Central memory CD8-positive, alpha-beta T cell (primary cell): ENCODE results near the gene PLA2G4B.
"Not testable (repeated sequence)": the region's sequence is repeated elsewhere in the genome, so short reads cannot be mapped to it uniquely, and the experiment has no call there.

Experiments
- ATAC-seq: fragments of 150-1000 bp; cut with Tn5 transposase; replicated peaks from 2 replicates; pipeline ENCODE4 v1.10.0; 2022; ENCODE audit warnings: mild to moderate bottlenecking, moderate FRiP score, moderate number of reproducible peaks; ENCODE audit not compliant: poor library complexity, severe bottlenecking; ENCODE audit errors: extremely low read depth
- DNase-seq, 2 donors: peaks; one replicate each; pipeline ENCODE4 v3.0.0; 2021; ENCODE audit warnings: low spot score in 2 of 2
- H3K27ac Mint-ChIP-seq: one replicate; pipeline ENCODE4 v1.8.0; 2022; ENCODE audit warnings: low read depth, mild to moderate bottlenecking, moderate library complexity, mixed read lengths
- H3K27me3 Mint-ChIP-seq: one replicate; pipeline ENCODE4 v1.8.0; 2022; ENCODE audit warnings: mixed read lengths
- H3K36me3 Mint-ChIP-seq: one replicate; pipeline ENCODE4 v1.8.0; 2022; ENCODE audit warnings: mild to moderate bottlenecking, moderate library complexity, mixed read lengths; ENCODE audit not compliant: insufficient read depth
- H3K4me1 Mint-ChIP-seq: one replicate; pipeline ENCODE4 v1.8.0; 2022; ENCODE audit warnings: mixed read lengths
- H3K4me3 Mint-ChIP-seq: one replicate; pipeline ENCODE4 v1.8.0; 2022; ENCODE audit warnings: mild to moderate bottlenecking, moderate library complexity, mixed read lengths
- H3K9me3 Mint-ChIP-seq: one replicate; pipeline ENCODE4 v1.8.0; 2022; ENCODE audit warnings: mixed read lengths

PLA2G4B gene

DNA sequence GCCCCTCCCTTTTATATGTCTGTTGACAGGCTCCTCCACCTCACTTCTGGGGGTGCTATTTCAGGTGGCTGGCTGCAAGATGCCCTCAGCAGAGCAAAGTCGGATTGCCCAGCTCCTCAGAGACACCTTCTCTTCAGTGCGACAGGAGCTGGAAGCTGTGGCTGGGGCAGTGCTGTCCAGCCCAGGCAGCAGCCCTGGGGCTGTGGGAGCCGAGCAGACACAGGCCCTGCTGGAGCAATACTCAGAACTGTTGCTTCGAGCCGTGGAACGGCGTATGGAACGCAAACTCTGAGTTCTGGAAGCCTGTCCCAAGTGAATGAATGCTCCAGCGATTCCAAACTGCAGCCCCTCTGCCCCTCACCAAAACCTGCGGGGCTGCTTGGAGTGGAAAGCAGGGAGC lies 13.5 kb upstream of the PLA2G4B start:
- Mint-ChIP-seq H3K4me3 (no peak overlapping the region), H3K36me3 (peaks cover 12% of the 10 kb centered on the region)

GRCh38 chr15:41825572-41826535 lies 12.8 kb upstream of the PLA2G4B start:
- Mint-ChIP-seq H3K27me3 (no peaks in the 10 kb centered on the region), H3K9me3 (no peaks in the 10 kb centered on the region), H3K27ac (peak overlapping the region; percentile 63), H3K4me1 (peaks cover 28% of the 10 kb centered on the region), H3K4me3 (peak overlapping the region; percentile 97), H3K36me3 (peaks cover 12% of the 10 kb centered on the region)
- DNase-seq (no peak), ATAC-seq (no peak)

More for the DNA sequence above, 13.5 kb upstream of the PLA2G4B start:
- DNase-seq, result no peak
- H3K27me3 Mint-ChIP-seq, result no peaks in the 10 kb centered on the region
- no peak for ATAC-seq
- H3K4me1 Mint-ChIP-seq, result peaks cover 24% of the 10 kb centered on the region
- no peaks in the 10 kb centered on the region for H3K9me3 Mint-ChIP-seq
- H3K27ac Mint-ChIP-seq, result no peak overlapping the region

GRCh38 chr15:41827290-41827879 lies 11.3 kb upstream of the PLA2G4B start:
- H3K27ac Mint-ChIP-seq, result peak overlapping the region; percentile 96
- no peak for DNase-seq
- peak overlapping the region; percentile 97 for H3K4me3 Mint-ChIP-seq
- ATAC-seq, result peak; percentile 17
- H3K36me3 Mint-ChIP-seq, result peaks cover 15% of the 10 kb centered on the region
- no peaks in the 10 kb centered on the region for H3K27me3 Mint-ChIP-seq
- no peaks in the 10 kb centered on the region for H3K9me3 Mint-ChIP-seq
- peaks cover 44% of the 10 kb centered on the region for H3K4me1 Mint-ChIP-seq

- Mint-ChIP-seq H3K27me3 (no peaks in the 10 kb centered on the region), H3K4me1 (peaks cover 51% of the 10 kb centered on the region), H3K9me3 (no peaks in the 10 kb centered on the region), H3K4me3 (peak within 1 kb of the TSS; percentile 97), H3K36me3 (peaks cover 15% of the 10 kb centered on the region), H3K27ac (peak within 1 kb of the TSS; percentile 96)
- ATAC-seq (peak; percentile 90), DNase-seq (peak; percentile 87 to 93)
Measured at GRCh38 chr15:41827880-41828806, 10.5 kb upstream of the PLA2G4B start, which contains the start of gene JMJD7. JMJD7 (plus strand) TSS chr15:41828092; CDS start chr15:41828125, 33 bp downstream.

DNA sequence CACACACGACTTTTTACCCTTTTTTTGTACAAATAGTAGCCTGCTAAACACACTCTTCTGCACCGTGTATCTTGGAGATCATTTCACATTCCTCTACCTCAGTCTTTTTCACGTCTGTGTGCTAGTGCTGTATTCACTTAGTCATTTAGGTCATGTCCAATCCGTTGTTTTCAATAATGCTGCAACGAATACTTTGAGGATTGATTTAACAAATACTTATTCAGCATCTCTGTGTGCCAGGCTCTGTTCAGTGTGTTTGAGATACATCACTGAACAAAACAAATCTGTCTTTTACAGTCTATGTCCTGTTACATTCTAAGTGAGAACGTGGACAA lies 9.9 kb upstream of the PLA2G4B start:
- ATAC-seq (no peak), DNase-seq (no peak)
- Mint-ChIP-seq H3K27me3 (no peaks in the 10 kb centered on the region), H3K27ac (peak overlapping the region; percentile 96), H3K4me3 (peak overlapping the region; percentile 97), H3K4me1 (peaks cover 58% of the 10 kb centered on the region), H3K36me3 (peaks cover 15% of the 10 kb centered on the region), H3K9me3 (no peaks in the 10 kb centered on the region)

DNA sequence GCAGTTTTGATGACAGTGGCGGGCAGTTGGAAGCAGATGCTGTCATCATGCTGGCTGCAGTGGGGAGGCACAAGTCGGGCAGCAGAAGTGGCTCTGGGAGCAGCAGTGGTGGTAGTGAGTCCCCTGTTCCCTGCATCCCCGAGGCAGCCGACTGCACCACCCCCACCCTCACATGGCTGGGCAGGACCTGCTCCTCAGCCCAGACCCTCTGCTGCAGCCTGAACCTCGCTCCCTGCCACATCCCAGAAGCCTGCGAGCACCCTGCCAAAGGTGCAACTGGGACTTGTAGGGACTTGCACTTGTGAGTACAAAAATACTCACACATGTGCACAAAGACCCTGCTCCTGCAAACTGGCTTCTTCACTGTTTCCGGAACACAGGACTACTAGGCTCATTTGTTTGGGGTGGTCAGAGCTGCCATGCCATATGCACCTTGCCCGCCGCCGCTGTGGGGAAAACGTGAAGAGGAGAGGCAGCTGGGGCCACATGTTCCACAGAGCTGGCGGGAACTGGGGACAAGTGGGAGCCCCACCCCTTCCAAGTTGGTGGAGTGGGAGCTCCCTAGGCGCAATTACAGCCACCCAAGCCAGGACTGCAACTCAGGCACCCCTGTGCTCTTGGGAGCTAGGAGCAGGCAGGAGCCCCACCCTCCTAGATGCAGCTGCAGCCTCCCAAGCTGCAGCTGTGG lies 8.5 kb upstream of the PLA2G4B start:
- no peaks in the 10 kb centered on the region for H3K9me3 Mint-ChIP-seq
- no peak overlapping the region for H3K4me3 Mint-ChIP-seq
- no peak overlapping the region for H3K27ac Mint-ChIP-seq
- ATAC-seq, result no peak
- DNase-seq, result no peak
- H3K27me3 Mint-ChIP-seq, result no peaks in the 10 kb centered on the region
- H3K36me3 Mint-ChIP-seq, result peaks cover 17% of the 10 kb centered on the region
- H3K4me1 Mint-ChIP-seq, result peaks cover 66% of the 10 kb centered on the region

GRCh38 chr15:41831291-41831690 lies 7.4 kb upstream of the PLA2G4B start:
- peaks cover 69% of the 10 kb centered on the region for H3K4me1 Mint-ChIP-seq
- DNase-seq (peak in 1 of 2 donors; percentile 46), ATAC-seq (peak; percentile 45)
- not testable (repeated sequence) for H3K27me3 Mint-ChIP-seq, H3K27ac Mint-ChIP-seq, H3K9me3 Mint-ChIP-seq
- peak overlapping the region; percentile 38 for H3K4me3 Mint-ChIP-seq
- peaks cover 17% of the 10 kb centered on the region for H3K36me3 Mint-ChIP-seq

- ATAC-seq, result no peak
- Mint-ChIP-seq H3K9me3 (no peaks in the 10 kb centered on the region), H3K4me1 (peaks cover 63% of the 10 kb centered on the region), H3K36me3 (peaks cover 19% of the 10 kb centered on the region), H3K27ac (no peak overlapping the region), H3K4me3 (no peak overlapping the region), H3K27me3 (no peaks in the 10 kb centered on the region)
- no peak for DNase-seq
Measured at GRCh38 chr15:41832208-41832607, 6.4 kb upstream of the PLA2G4B start.

GRCh38 chr15:41832875-41833274 lies 5.8 kb upstream of the PLA2G4B start:
- DNase-seq (no peak), ATAC-seq (no peak)
- H3K27ac Mint-ChIP-seq, result no peak overlapping the region
- peaks cover 17% of the 10 kb centered on the region for H3K36me3 Mint-ChIP-seq
- H3K9me3 Mint-ChIP-seq, result no peaks in the 10 kb centered on the region
- H3K4me1 Mint-ChIP-seq, result peaks cover 63% of the 10 kb centered on the region
- H3K4me3 Mint-ChIP-seq, result no peak overlapping the region
- no peaks in the 10 kb centered on the region for H3K27me3 Mint-ChIP-seq

GRCh38 chr15:41834096-41834495 lies 4.6 kb upstream of the PLA2G4B start:
- DNase-seq (no peak), ATAC-seq (no peak)
- no peaks in the 10 kb centered on the region for H3K9me3 Mint-ChIP-seq
- no peak overlapping the region for H3K27ac Mint-ChIP-seq
- H3K36me3 Mint-ChIP-seq, result peaks cover 13% of the 10 kb centered on the region
- H3K27me3 Mint-ChIP-seq, result no peaks in the 10 kb centered on the region
- no peak overlapping the region for H3K4me3 Mint-ChIP-seq
- peaks cover 54% of the 10 kb centered on the region for H3K4me1 Mint-ChIP-seq

- no peak overlapping the region for H3K4me3 Mint-ChIP-seq
- DNase-seq (no peak), ATAC-seq (no peak)
- H3K27me3 Mint-ChIP-seq, result no peaks in the 10 kb centered on the region
- peaks cover 41% of the 10 kb centered on the region for H3K4me1 Mint-ChIP-seq
- peaks cover 11% of the 10 kb centered on the region for H3K36me3 Mint-ChIP-seq
- H3K27ac Mint-ChIP-seq, result no peak overlapping the region
- no peaks in the 10 kb centered on the region for H3K9me3 Mint-ChIP-seq
Measured at GRCh38 chr15:41836073-41836472, 2.6 kb upstream of the PLA2G4B start.
